Endometrial microvascular endothelial cells (primary cell): ENCODE results near the gene CCDC88C. TPM values are rescaled to one million over a fixed set of nuclear protein-coding genes. Genes with fewer than 3 reads are reported as not detected.
"Not testable (repeated sequence)": the region's sequence is repeated elsewhere in the genome, so short reads cannot be mapped to it uniquely, and the experiment has no call there.

Experiments used
- in situ Hi-C: cut with HindIII; loops from 2 replicates; pipeline ENCODE4 v1.10.0; 2017; ENCODE audit warnings: low sequenced_read_pairs, low pct_unique_long_range_greater_than_20kb; ENCODE audit errors: inconsistent ontology term
- total RNA-seq: library from RNA; depleted of rRNA; stranded (reverse); fragments of >200 nt; gene quantifications from one replicate; pipeline ENCODE4 v1.2.3, GENCODE V29; 2015; ENCODE audit errors: inconsistent ontology term

The CCDC88C gene
- 7.2 TPM for total RNA-seq

- in situ Hi-C loops = loop anchor here (25.0 kb wide), 1 partner anchor 130 kb away; no protein-coding TSS in a partner anchor
Observed at GRCh38 chr14:91417120-91417982, at the start of gene CCDC88C. CCDC88C (minus strand) TSS chr14:91417820; CDS start chr14:91417690, 130 bp downstream.

- in situ Hi-C loops = no loop called here
Observed at GRCh38 chr14:91466192-91466591, 48.6 kb upstream of the CCDC88C start.

- in situ Hi-C loops = no loop called here
Observed at GRCh38 chr14:91464615-91465205, 47.1 kb upstream of the CCDC88C start.

GRCh38 chr14:91458612-91459011 lies 41.0 kb upstream of the CCDC88C start:
- in situ Hi-C loops = no loop called here

- in situ Hi-C loops = no loop called here
Observed at GRCh38 chr14:91456283-91456682, 38.7 kb upstream of the CCDC88C start.

GRCh38 chr14:91454580-91454979 lies 37.0 kb upstream of the CCDC88C start:
- in situ Hi-C loops = no loop called here

GRCh38 chr14:91454155-91454554 lies 36.5 kb upstream of the CCDC88C start:
- in situ Hi-C loops = no loop called here

- in situ Hi-C loops = no loop called here
Observed at GRCh38 chr14:91453744-91454143, 36.1 kb upstream of the CCDC88C start.

- in situ Hi-C loops = no loop called here
Observed at GRCh38 chr14:91444335-91445020, 26.9 kb upstream of the CCDC88C start.

- in situ Hi-C loops = no loop called here
Observed at GRCh38 chr14:91439345-91439744, 21.7 kb upstream of the CCDC88C start.

GRCh38 chr14:91438845-91439244 lies 21.2 kb upstream of the CCDC88C start:
- in situ Hi-C loops = no loop called here

- in situ Hi-C loops = not testable (repeated sequence)
Observed at GRCh38 chr14:91436266-91436665, 18.6 kb upstream of the CCDC88C start.

- in situ Hi-C loops = no loop called here
Observed at GRCh38 chr14:91429385-91429784, 11.8 kb upstream of the CCDC88C start.

GRCh38 chr14:91428931-91429330 lies 11.3 kb upstream of the CCDC88C start:
- in situ Hi-C loops = not testable (repeated sequence)

GRCh38 chr14:91425531-91425944 lies 7.9 kb upstream of the CCDC88C start:
- in situ Hi-C loops = not testable (repeated sequence)

GRCh38 chr14:91424813-91425530 lies 7.4 kb upstream of the CCDC88C start:
- in situ Hi-C loops = loop anchor here (25.0 kb wide), 1 partner anchor 138 kb away; no protein-coding TSS in a partner anchor

GRCh38 chr14:91420686-91421085 lies 3.1 kb upstream of the CCDC88C start:
- in situ Hi-C loops = loop anchor here (25.0 kb wide), 1 partner anchor 133 kb away; no protein-coding TSS in a partner anchor

GRCh38 chr14:91419451-91419850 lies 1.8 kb upstream of the CCDC88C start:
- in situ Hi-C loops = loop anchor here (25.0 kb wide), 1 partner anchor 132 kb away; no protein-coding TSS in a partner anchor

GRCh38 chr14:91419044-91419397 lies 1.4 kb upstream of the CCDC88C start:
- in situ Hi-C loops = loop anchor here (25.0 kb wide), 1 partner anchor 132 kb away; no protein-coding TSS in a partner anchor
